Amniotic epithelial cell (primary cell): Measurements from ENCODE around the gene JOSD1.

Experiments used
- DNase-seq: peaks from one replicate; pipeline ENCODE4 v3.0.0-alpha.2; 2010; ENCODE audit warnings: low read depth

JOSD1 gene

GRCh38 chr22:38700789-38701628, at the start of gene JOSD1:
Gene JOSD1, minus strand, starts transcription at chr22:38700943. Its CDS starts 956 bp downstream, at chr22:38699987.
- peak; percentile 89 for DNase-seq

GRCh38 chr22:38750104-38750503, 49.4 kb upstream of the JOSD1 start:
- DNase-seq = no peak

- DNase-seq = no peak
Observed at GRCh38 chr22:38748487-38749136, 47.9 kb upstream of the JOSD1 start.

GRCh38 chr22:38745676-38746460, 45.1 kb upstream of the JOSD1 start:
- DNase-seq = no peak

- no peak for DNase-seq
Observed at GRCh38 chr22:38744981-38745380, 44.2 kb upstream of the JOSD1 start.

- no peak for DNase-seq
Observed at GRCh38 chr22:38742176-38742942, 41.6 kb upstream of the JOSD1 start.

- no peak for DNase-seq
Observed at GRCh38 chr22:38741576-38741975, 40.8 kb upstream of the JOSD1 start.

- no peak for DNase-seq
Observed at GRCh38 chr22:38741166-38741565, 40.4 kb upstream of the JOSD1 start.

- no peak for DNase-seq
Observed at GRCh38 chr22:38740754-38741153, 40.0 kb upstream of the JOSD1 start.

GRCh38 chr22:38740116-38740723, 39.5 kb upstream of the JOSD1 start:
- DNase-seq = no peak

GRCh38 chr22:38739300-38740055, 38.7 kb upstream of the JOSD1 start:
- no peak for DNase-seq

- DNase-seq = no peak
Observed at GRCh38 chr22:38738475-38739070, 37.8 kb upstream of the JOSD1 start.

GRCh38 chr22:38737302-38738060, 36.7 kb upstream of the JOSD1 start:
- no peak for DNase-seq

GRCh38 chr22:38736257-38736570, 35.5 kb upstream of the JOSD1 start:
- DNase-seq = no peak

- DNase-seq = no peak
Observed at GRCh38 chr22:38735465-38736256, 34.9 kb upstream of the JOSD1 start.

- no peak for DNase-seq
Observed at GRCh38 chr22:38735126-38735464, 34.4 kb upstream of the JOSD1 start.

GRCh38 chr22:38734421-38735100, 33.8 kb upstream of the JOSD1 start:
- DNase-seq = no peak

GRCh38 chr22:38733724-38734381, 33.1 kb upstream of the JOSD1 start:
- peak; percentile 90 for DNase-seq
